ENCODE results near the gene INPP5E. TPM values are rescaled to one million over a fixed set of nuclear protein-coding genes. Genes with fewer than 3 reads are reported as not detected.
A peak's percentile ranks its signal among the peaks of the same experiment; 100 is the strongest.

The INPP5E gene
- polyA plus RNA-seq, 4 donors, result 12.8 to 18.1 (median 13.8) TPM

DNA sequence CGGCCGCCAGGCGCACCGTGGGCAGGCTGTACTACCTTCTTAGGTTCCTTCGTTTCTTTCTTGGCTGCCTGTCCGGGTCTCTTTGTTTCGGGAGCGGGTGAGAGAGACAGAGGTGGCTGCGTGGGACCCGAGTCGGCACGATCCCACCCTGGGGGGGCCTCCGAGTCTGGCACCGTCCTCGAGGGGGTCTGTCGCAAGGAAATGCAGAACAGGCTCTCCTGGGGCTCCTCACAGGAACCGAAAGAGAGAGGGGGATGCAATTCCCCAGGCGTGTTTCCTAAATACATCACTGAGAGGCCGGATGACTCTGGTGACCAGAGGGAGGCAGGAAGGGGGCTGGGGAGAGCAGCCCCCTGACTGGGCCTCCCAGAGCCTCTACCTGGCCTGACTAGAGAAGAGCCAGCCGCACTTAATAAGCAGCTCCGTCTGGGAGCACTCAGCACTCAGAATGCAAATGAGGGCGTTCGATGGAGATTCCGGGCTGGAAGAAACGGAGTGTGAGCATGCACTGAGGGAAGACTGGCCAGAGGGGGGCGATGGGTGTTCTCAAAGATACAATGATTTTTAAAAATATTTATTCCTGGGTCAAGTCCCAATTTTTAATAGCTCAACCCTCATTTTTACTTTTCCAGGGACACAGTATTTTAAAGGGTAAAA is 11.7 kb upstream of the INPP5E start:
- no peak for DNase-seq (ENCODE audit: low read depth in 4 of 4, low spot score in 3 of 4)

DNA sequence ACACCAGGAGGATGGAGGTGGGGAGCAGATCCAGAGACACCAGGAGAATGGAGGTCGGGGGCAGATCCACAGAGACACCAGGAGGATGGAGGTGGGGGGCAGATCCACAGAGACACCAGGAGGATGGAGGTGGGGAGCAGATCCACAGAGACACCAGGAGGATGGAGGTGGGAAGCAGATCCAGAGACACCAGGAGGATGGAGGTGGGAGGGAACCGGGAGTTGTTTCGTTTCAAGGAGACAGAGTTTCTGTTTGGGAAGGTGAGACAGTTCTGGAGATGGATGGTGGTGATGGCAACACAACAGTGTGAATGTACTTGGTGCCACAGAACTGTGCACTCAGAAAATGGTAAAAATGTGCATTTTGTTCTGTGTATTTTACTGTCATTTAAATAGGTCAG is 9.0 kb upstream of the INPP5E start:
- DNase-seq (ENCODE audit: low read depth in 4 of 4, low spot score in 3 of 4), result no peak

DNA sequence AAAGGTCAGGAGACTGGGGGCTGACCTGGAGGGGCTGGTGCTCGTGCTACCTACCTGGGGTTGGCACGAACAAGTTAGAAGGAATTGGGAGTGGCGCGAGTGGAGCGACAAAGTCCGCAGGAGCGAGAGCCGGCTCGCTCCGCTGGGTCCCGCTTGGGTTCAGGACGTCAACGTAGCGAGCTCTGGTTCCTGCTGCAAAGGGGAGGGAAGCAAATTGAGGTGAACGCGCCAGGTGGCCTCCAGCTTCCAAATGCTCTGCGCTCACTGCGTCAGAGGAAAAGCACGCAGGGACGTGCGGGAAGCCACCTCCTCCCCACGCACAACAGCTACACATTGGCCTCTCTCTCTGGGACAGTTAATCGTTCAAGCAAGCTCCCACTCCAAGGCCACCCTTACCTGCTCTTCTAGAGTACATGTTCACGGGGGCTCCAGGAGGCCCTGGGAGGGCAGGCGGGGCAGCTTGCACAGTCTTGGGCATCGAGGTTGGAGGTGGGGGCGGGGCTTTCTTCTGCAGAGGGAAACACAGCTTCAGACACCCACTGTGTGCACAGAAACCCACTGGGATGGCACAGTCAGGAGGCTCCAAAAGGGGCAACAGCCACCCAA is 7.6 kb upstream of the INPP5E start:
- DNase-seq (ENCODE audit: low read depth in 4 of 4, low spot score in 3 of 4), result no peak

DNA sequence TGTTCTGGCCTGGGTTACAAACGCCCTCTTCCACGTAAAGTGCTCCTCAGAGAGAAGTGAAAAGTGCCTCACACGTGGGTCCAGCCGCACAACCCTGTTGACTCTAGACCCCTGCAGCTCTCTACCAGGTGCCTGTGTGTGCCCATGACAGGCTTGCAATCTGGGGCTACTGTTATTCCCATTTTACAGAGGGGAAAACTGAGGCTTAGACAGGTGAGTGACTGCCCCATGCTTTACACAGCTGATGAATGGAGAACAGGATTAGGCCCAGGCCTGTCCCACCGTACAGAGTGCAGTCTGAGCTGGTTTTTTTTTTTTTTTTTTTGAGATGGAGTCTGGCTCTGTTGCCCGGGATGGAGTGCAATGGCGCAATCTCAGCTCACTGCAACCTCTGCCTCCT is 6.2 kb upstream of the INPP5E start:
- no peak for DNase-seq (ENCODE audit: low read depth in 4 of 4, low spot score in 3 of 4)

DNA sequence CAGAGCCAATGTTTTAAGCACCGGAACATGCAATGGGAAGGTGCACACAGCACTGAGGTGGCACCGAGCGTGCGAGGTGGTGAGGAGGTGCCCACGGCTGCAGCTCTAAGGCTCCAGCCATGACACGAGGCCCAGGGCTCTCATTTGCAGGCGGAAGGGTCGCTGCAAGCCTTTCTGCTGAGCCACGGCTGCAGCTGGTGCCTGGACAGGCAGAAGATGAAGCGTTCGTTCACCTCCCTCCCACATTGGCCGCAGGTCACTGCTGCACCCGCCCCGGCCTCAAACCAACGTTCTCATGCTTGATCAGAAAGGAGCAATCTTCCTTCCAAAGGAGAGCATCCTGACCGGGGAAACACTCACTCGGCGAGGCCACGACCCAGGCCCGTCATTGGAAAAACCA is 4.5 kb upstream of the INPP5E start:
- DNase-seq (ENCODE audit: low read depth in 4 of 4, low spot score in 3 of 4), result no peak

DNA sequence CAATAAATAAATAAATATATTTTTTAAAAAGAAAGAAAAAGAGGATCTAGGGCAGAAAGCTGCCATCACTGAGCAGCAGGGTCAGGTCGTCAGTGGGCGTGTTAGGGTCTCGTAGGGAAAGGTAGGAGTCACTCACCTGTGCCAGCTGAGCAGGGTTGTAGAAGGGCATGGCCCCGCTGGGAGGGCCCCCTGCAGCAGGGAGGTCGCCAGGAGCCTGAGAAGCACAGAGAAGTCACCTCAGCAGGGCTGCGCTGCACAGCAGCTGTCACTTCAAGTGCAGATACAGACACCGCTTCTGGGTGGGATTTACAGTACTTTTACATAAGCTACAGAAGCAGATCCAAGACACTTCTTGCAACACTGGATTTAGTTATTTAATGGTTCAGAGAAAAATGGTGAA is 4.0 kb upstream of the INPP5E start:
- DNase-seq (ENCODE audit: low read depth in 4 of 4, low spot score in 3 of 4), result no peak

DNA sequence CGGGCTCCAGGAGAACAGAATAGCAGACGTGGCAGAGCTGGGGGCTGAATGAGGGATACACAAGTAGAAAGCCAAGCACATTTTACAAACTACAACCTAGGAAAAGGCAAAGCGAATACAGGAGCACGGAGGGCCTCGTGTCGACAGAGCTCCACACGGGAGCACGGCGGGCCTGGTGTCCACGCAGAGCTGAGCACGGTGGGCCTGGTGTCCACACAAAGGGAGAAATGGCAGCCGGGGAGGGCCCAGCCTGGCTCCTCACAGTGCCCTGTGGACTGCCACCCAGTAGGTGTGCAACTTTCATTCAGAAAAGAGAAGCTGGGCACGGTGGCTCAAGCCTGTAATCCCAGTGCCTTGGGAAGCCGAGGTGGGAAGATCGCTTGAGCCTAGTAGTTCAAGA is 3.4 kb upstream of the INPP5E start:
- DNase-seq (ENCODE audit: low read depth in 4 of 4, low spot score in 3 of 4), result no peak

DNA sequence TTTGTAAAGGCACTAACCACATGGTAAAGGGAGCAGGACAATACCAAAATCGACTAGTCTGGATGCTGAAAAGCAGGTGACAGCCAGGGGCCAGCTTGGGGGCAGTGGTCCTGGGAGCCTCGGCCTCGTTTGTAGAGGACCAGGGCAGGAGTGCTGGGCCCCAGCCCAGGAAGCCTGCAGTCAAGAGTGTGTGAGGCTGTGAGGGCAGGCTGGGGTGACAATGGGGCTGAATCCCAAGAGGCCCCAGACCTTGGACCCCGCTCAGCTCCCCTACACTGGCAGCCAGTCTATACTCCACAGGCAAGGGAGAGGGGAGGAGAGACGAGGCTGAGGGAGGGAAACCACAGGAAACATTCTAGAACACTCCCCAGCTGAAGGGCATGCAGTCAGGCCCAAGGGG is 2.6 kb upstream of the INPP5E start:
- no peak for DNase-seq (ENCODE audit: low read depth in 4 of 4, low spot score in 3 of 4)

DNA sequence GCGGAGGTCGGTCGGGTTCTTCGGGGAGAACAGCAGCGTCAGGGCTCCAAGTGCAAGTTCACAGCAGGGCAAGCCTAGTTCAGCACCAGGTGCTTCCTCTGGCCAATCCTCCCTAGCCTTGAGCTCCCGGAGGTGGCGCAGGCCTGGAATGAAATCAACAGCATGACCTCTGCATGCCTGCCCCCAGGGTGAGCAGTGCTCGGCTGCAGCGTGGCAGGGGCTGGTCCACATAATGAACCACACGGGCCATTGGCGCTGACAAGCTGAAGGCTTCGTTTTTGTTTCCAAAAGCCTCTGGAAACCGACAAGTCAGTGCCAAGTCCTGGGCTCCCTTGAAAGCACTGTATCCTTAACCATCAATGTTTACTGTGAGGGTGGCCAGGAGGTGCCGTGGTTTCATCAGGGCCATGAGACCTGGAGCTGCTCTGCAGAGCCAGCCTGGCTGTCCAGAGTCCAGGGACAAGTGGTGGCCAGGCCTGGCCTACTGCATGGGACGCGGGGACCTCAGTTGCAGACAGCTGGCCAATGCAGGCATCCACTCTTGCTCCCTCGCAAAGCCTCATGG is 2.1 kb upstream of the INPP5E start:
- no peak for DNase-seq (ENCODE audit: low read depth in 4 of 4, low spot score in 3 of 4)

DNA sequence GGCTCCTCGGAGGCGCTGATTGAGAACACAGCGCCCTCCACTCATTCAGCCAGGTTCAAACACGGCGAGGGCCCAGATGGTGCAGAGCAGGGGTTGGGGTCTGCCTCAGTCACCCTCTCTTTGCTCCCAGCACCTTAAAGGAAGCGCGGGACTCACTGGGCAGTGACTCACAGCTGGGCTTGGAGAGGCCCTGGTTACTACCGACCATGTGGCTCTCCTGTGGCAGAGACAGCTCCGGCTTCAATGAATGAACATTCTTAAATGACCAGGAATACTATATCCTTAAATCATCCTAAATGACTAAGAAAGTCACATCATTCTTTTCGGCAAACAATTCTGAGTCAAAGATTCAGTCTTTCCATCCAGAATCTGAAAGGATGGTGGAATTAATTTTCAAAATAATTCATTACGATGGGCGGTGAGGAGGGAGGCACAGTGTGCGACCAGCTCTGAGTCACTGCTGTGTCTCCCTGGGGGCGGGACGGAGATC is 1.6 kb upstream of the INPP5E start:
- DNase-seq (ENCODE audit: low read depth in 4 of 4, low spot score in 3 of 4), result no peak

DNA sequence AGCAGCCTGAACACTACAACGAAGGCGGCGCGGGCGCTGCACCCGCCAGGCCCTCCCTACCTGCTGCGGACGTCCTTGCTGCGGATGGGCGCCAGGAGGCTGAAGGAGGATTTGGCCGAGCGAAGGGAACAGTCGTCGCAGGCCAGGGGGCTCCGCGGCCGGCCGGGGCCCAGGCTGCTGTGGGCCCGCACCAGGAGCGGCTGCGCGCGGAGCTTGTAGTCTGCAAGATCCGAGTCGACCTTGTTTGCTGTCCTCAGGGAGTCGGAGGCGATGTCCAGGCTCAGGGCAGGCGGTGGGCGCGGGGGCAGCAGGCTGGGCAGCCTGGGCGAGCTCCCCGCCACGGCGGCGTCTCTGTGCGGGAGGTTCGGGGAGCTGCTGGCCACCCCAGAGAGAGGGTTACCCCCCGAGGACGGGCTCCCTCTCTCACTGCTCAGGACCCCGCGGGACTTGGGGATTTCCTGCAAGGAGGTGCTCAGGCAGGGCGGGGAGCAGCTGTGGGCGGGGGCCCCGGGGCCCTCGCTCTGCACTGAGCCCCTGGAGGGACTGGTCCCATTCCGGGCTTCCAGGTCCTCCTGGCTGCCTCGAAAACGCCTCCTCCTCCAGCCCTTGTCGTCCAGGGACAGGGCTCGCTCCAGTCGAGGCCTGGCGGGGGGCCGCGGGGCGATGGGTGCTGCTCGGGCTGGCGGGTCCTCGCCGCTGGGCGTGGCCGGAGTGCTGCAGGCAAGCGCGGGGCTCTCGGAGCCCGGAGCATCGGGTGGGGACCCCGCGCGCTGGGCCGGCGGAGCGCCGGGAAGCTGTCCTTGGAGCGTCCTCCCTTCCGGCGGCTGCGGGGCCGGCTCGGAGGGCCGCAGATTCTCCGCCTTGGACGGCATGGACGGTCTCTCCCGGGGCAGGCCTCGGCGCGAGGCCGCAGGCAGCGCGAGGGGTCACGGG is 831 bp downstream of the INPP5E start:
- DNase-seq (ENCODE audit: low read depth in 4 of 4, low spot score in 3 of 4), result peak in 1 of 4 donors; percentile 13

DNA sequence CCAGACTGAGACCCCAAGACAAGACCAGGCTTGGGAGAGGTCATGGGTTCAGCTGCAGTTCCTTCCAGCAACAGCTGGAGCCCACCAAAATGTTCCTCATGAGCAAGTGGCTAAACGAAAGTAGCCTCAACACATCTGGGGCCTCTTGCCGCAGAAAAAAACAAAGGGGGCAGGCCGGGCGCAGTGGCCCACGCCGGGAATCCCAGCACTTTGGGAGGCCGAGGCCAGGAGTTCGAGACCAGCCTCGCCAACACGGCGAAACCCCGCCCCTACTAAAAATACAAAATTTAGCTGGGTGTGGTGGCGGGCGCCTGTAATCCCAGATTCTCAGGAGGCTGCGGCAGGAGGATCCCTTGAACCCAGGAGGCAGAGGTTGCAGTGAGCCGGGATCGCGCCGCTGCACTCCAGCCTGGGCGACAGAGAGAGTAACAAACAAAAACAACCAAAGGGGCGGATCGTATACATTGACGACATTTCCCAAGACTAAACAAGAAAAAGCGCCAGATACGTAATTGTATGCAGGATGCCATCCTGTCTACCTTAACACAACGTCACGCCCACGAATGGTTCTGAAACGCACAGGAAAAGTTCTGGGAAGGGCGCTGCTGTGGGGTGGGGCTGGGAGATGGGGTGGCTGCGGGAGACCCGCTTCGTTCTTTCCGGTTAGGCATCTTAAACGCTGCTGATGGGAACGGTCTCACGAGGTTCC is 1.7 kb downstream of the INPP5E start:
- no peak for DNase-seq (ENCODE audit: low read depth in 4 of 4, low spot score in 3 of 4)

DNA sequence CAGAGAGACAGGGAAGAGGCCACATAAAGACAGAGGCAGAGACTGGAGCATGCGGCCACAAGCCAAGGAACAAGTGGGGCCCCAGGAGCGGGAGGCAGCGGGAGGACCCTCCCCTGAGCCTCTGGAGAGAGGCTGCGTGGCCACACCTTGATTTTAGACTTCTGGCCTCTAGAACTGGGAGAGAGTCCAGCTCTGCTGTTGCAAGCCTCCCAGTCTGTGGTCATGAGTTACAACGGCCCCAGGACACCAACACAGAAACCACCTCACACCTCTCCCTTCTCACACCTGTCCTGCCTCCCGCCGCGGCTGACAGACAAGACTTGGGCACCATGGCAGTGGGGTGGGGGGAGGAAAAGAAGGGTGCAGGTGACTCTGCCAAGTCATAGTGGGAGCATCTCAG is 2.2 kb downstream of the INPP5E start:
- DNase-seq (ENCODE audit: low read depth in 4 of 4, low spot score in 3 of 4), result no peak

DNA sequence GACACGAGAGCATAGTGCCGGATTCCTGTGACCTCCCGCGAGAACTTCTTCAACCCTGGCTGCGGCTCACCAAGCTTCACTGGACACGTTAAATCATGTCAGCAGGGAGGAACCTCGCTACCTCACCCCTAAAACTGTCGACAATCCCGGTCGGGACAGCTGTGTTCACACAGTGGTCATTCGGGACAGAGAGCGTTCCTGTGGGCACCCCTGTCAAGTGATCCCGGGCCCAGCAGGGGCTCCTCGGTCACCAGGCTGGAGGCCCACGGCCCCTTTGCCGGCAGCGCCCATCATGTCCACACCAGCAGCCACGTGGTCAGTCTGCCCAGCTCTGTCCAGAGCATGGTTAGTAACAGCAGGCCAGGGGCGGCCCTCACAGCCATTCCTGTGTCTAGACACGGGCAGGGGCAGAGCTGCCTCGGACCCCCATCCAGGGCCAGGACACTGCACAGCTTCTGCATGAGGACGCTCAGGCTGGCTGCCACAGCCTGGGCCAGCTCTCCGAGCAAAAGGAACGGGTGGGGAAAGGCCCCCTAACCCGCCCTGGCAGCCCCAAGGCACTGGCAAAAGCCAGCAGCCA is 3.5 kb downstream of the INPP5E start:
- no peak for DNase-seq (ENCODE audit: low read depth in 4 of 4, low spot score in 3 of 4)

DNA sequence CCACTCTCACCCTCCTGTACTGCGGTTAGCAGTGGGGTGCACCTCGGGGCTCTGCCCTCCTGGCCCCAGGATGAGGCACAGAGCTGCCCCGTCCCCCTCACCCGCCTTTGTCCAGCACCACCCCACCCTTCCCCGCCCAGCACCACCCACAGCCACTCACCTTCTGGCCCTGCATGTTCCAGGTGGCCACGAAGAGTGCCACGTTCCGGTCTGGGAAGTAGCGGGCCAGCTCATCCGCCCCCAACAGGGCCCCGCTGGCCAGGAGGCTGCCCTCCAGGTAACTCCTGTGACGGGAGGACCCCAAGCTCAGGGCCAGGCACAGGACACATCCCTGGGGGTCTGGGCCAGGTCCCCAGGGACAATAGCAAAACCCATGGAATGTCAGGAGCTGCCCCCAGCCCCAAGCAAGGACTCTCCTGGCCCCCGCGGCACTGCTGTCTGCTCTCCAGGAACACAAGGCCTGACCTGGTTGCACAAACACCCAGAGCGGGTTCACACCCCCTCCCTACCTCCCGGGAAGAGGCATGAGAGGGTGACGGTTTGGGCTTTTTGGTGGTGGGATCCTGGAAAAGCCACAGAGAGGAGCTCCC is 5.0 kb downstream of the INPP5E start:
- no peak for DNase-seq (ENCODE audit: low read depth in 4 of 4, low spot score in 3 of 4)

DNA sequence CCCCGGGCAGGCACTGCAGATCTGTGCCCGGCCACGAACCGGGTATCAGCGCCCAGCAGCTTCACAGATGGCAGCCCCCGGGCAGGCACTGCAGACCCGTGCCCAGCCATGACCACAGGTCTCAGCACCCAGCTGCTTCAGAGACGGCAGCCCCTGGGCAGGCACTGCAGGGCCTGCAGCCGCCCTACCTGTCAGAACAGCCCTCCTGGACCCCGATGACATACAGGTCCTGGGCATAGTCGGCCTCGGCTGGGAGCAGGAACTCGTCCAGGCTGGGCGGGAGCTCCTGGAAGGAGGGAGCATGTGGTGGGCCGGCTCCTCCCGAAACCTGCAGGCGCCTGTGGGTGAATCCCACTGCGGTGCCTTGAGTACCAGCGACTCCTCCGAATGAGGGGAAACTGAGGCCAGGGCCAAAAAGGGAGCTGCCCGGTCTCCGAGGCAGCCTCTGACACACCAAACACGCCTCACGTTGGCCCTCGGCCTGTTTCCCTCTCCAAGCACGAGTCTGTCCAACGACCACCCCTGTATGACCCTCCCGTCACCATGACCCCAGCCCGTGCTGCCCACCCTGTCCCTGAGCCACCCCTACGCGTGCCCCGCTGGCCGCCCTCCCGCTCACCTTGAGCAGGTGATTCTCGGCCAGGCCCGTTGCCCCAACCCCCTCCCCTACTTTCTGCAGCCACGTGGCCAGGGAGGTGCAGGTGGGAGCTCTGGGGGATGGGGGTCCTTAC is 5.6 kb downstream of the INPP5E start:
- no peak for DNase-seq (ENCODE audit: low read depth in 4 of 4, low spot score in 3 of 4)

DNA sequence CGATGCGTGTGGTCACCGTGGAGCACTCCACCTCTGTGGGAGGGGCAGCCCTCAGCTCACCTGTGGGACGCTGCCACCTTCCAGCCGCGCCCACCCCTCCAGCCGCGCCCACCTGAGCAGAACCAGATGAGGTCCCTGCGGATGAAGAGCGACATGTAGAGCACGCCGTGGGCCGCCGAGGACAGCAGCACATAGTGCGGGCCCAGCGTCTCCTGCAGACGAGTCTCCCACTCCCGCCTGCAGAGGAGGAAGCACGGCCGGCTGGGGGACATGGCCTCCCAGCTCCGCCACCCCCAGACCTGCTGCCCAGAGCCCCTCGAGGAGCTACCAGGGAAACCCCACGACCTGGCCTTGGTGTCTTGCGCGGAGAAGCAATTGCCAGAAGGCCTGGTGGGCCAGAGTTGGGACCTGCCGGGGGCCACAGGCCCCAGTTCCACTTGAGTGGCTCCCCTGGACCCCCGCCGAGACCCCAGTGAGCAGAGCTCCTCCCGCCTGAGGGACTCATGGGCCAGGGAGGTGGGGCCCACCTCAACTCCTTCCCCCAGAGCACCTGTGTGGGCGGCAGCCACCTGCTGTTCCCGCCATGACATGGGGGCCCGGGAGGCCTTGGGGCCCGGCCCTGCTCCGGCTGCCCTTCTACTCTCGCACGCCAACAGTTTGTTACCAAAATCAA is 6.5 kb downstream of the INPP5E start:
- no peak for DNase-seq (ENCODE audit: low read depth in 4 of 4, low spot score in 3 of 4)

DNA sequence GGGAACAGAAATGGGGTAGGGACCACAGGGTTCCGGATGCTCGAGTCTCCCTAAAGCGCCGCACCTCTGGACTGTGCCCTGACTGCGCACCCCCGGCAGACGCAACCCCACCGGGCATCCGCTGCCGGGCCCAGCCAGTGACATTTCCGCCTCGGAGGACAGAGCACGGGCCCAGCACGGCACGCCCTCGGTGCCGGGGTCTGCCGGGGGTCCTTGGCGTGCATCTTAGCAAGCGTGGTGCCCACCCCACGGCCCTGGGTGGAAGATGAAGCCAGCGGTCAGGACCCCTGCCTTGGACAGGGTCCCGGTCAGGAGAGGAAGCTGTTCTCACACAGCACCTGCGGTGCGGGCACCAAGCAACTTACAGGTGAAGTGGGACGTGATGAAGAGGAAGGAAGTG is 7.1 kb downstream of the INPP5E start:
- no peak for DNase-seq (ENCODE audit: low read depth in 4 of 4, low spot score in 3 of 4)

Data from right renal pelvis (tissue), 4 donors.